Lung (tissue), 12 donors: ENCODE measurements around the gene PAPSS1. TPM values are rescaled to one million over a fixed set of nuclear protein-coding genes. Genes with fewer than 3 reads are reported as not detected.
A peak's percentile ranks its signal among the peaks of the same experiment; 100 is the strongest.

Experiments
- ATAC-seq: fragments of 200-7000 bp; cut with Tn5 transposase; one replicate; pipeline ENCODE4 v1.9.1; 2020; ENCODE audit warnings: moderate number of reproducible peaks; ENCODE audit not compliant: insufficient read depth, low FRiP score
- DNase-seq, 3 donors: peaks; one replicate each; pipeline ENCODE4 v3.0.0-alpha.2; 2013 to 2017
- H3K27ac ChIP-seq, 2 donors: one replicate each; pipeline ENCODE4 v1.5.1; 2013; ENCODE audit warnings: mild to moderate bottlenecking in 2 of 2, moderate library complexity in 2 of 2, control low read depth in 1 of 2, inconsistent platforms in 1 of 2, low read depth in 1 of 2, low read length in 1 of 2
- H3K27me3 ChIP-seq, 3 donors: one replicate each; pipeline ENCODE4 v1.5.1; 2013; ENCODE audit warnings: low read length in 2 of 3; ENCODE audit not compliant: control insufficient read depth in 3 of 3, insufficient read depth in 3 of 3
- H3K36me3 ChIP-seq, 4 donors: one replicate each; pipeline ENCODE4 v1.5.1; 2013; ENCODE audit warnings: low read length in 4 of 4, mild to moderate bottlenecking in 1 of 4, moderate library complexity in 1 of 4; ENCODE audit not compliant: control insufficient read depth in 4 of 4, insufficient read depth in 4 of 4
- H3K4me1 ChIP-seq, 5 donors: one replicate each; pipeline ENCODE4 v1.5.1; 2013; ENCODE audit warnings: low read length in 5 of 5, mild to moderate bottlenecking in 2 of 5, moderate library complexity in 1 of 5; ENCODE audit not compliant: control insufficient read depth in 5 of 5, insufficient read depth in 5 of 5
- H3K4me3 ChIP-seq: one replicate; pipeline ENCODE4 v1.5.1; 2013; ENCODE audit warnings: mild to moderate bottlenecking, control low read depth, moderate library complexity
- H3K9ac ChIP-seq, 2 donors: one replicate each; pipeline ENCODE4 v1.5.1; 2013; ENCODE audit warnings: low read length in 2 of 2, control low read depth in 1 of 2; ENCODE audit not compliant: insufficient read depth in 1 of 2
- H3K9me3 ChIP-seq, 4 donors: one replicate each; pipeline ENCODE4 v1.5.1; 2013; ENCODE audit warnings: low read length in 3 of 4, mild to moderate bottlenecking in 1 of 4, moderate library complexity in 1 of 4; ENCODE audit not compliant: control insufficient read depth in 4 of 4, insufficient read depth in 3 of 4
- CTCF ChIP-seq: IDR thresholded peaks from 2 replicates; pipeline ENCODE4 v1.5.1; 2012; ENCODE audit warnings: mild to moderate bottlenecking; ENCODE audit errors: control extremely low read depth, extremely low read depth
- WGBS, 2 donors: extraction: QIAGEN DNeasy Blood & Tissue Kit; methylation state at CpG; one replicate each; pipeline ENCODE4 v1.1.7; 2013; 5-methylcytosine and 5-hydroxymethylcytosine counted together
- polyA plus RNA-seq, 2 donors: library from polyadenylated mRNA; stranded (reverse); fragments of 200-250 nt; gene quantifications; one replicate each; pipeline ENCODE4 v1.2.1, GENCODE V29; 2013
- total RNA-seq, 2 donors: library from RNA; depleted of rRNA in 1 of 2; stranded (reverse); fragments of >200 nt in 1 of 2; gene quantifications; one replicate each; pipeline ENCODE4 v1.2.1, GENCODE V29; 2014 to 2021
- donor health status: control.
- donor health status: control.
- donor health status: Bipolar disorder and iron deficiency.
- donor health status: healthy.
- donor health status: DM: yes; HTN: yes; CAD: no.

Gene PAPSS1
- total and polyA plus RNA-seq, 4 donors = 39.5 to 71.7 (median 55.3) TPM

- no peaks in the 10 kb centered on the region for H3K27me3 ChIP-seq
- no peak overlapping the region for H3K4me3 ChIP-seq
- 68 to 69% methylated on average over 1 of the region's 1 CpG for WGBS, 2 donors
- no peak overlapping the region for H3K9ac ChIP-seq
- TF ChIP-seq CTCF = no peak
- H3K9me3 ChIP-seq = peaks cover 0 to 4% (median 0%) of the 10 kb centered on the region in 4 donors
- no peaks in the 10 kb centered on the region for H3K36me3 ChIP-seq
- DNase-seq = no peak
- H3K27ac ChIP-seq = no peak overlapping the region
- no peak for ATAC-seq
- peaks cover 0 to 10% (median 3%) of the 10 kb centered on the region in 5 donors for H3K4me1 ChIP-seq
These were observed 22.2 kb upstream of the PAPSS1 start for GRCh38 chr4:107742196-107742595.

GRCh38 chr4:107740950-107741701 is 21.1 kb upstream of the PAPSS1 start:
- DNase-seq (peak; percentile 58 to 62 (median 61)), ATAC-seq (no peak)
- Histone ChIP-seq H3K27me3 (no peaks in the 10 kb centered on the region), H3K27ac (peak overlapping the region in 1 of 2 donors; percentile 30), H3K4me1 (peaks cover 0 to 10% (median 3%) of the 10 kb centered on the region in 5 donors), H3K36me3 (no peaks in the 10 kb centered on the region), H3K9ac (no peak overlapping the region), H3K9me3 (peaks cover 0 to 4% (median 0%) of the 10 kb centered on the region in 4 donors), H3K4me3 (no peak overlapping the region)
- TF ChIP-seq CTCF = no peak
- 69 to 82% methylated on average over 11 of the region's 11 CpGs for WGBS, 2 donors

- H3K9ac ChIP-seq = no peak overlapping the region
- H3K27me3 ChIP-seq = no peaks in the 10 kb centered on the region
- peaks cover 0 to 4% (median 0%) of the 10 kb centered on the region in 4 donors for H3K9me3 ChIP-seq
- TF ChIP-seq CTCF = no peak
- no peak overlapping the region for H3K4me3 ChIP-seq
- ATAC-seq (no peak), DNase-seq (peak in 2 of 3 donors; percentile 33 to 42)
- 70 to 72% methylated on average over 3 of the region's 3 CpGs for WGBS, 2 donors
- no peak overlapping the region for H3K27ac ChIP-seq
- peaks cover 0 to 15% (median 3%) of the 10 kb centered on the region in 5 donors for H3K4me1 ChIP-seq
- no peaks in the 10 kb centered on the region for H3K36me3 ChIP-seq
These were observed 20.3 kb upstream of the PAPSS1 start for GRCh38 chr4:107740381-107740780.

- H3K36me3 ChIP-seq = no peaks in the 10 kb centered on the region
These were observed 17.4 kb upstream of the PAPSS1 start for GRCh38 chr4:107737450-107737849.

More at GRCh38 chr4:107737450-107737849, 17.4 kb upstream of the PAPSS1 start:
- Histone ChIP-seq H3K27ac (no peak overlapping the region), H3K4me1 (peaks cover 0 to 15% (median 3%) of the 10 kb centered on the region in 5 donors), H3K9me3 (no peaks in the 10 kb centered on the region), H3K9ac (no peak overlapping the region), H3K27me3 (no peaks in the 10 kb centered on the region), H3K4me3 (no peak overlapping the region)
- 66 to 76% methylated on average over 4 of the region's 4 CpGs for WGBS, 2 donors
- DNase-seq = no peak
- TF ChIP-seq CTCF = no peak
- ATAC-seq = no peak
